ENCODE measurements around the gene CDC25C.
A peak's percentile ranks its signal among the peaks of the same experiment; 100 is the strongest.

CDC25C gene

DNA sequence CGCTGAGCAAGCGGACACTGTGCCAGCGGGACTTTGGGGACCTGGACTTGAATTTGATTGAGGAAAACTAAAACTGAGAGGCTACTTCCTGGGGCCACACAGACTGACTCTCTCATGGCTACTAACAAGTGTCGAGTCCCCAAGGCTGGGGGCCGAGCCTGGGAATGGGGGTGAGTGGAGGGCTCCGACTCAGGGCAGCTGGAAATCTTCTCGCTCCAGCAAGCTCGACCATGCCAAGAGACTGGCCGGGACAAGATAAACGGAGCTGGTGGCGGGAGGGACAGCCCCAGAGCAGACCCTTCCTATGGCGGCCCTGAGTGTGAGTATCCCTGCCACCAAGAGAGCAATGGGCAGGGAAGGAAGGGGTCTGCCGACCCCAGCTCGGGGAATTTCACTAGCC lies 15.3 kb upstream of the CDC25C start:
- TF ChIP-seq, protein P1, sequence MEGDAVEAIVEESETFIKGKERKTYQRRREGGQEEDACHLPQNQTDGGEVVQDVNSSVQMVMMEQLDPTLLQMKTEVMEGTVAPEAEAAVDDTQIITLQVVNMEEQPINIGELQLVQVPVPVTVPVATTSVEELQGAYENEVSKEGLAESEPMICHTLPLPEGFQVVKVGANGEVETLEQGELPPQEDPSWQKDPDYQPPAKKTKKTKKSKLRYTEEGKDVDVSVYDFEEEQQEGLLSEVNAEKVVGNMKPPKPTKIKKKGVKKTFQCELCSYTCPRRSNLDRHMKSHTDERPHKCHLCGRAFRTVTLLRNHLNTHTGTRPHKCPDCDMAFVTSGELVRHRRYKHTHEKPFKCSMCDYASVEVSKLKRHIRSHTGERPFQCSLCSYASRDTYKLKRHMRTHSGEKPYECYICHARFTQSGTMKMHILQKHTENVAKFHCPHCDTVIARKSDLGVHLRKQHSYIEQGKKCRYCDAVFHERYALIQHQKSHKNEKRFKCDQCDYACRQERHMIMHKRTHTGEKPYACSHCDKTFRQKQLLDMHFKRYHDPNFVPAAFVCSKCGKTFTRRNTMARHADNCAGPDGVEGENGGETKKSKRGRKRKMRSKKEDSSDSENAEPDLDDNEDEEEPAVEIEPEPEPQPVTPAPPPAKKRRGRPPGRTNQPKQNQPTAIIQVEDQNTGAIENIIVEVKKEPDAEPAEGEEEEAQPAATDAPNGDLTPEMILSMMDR (conservative IDR thresholded peaks at IDR 0.05) = no peak
- TF ChIP-seq ZFX (IDR thresholded peaks at IDR 0.05) = no peak

GRCh38 chr5:138344887-138345622 lies 13.5 kb upstream of the CDC25C start:
- TF ChIP-seq, protein P1 (conservative IDR thresholded peaks at IDR 0.05) = no peak
- no peak for TF ChIP-seq ZFX (IDR thresholded peaks at IDR 0.05)
- H3K27ac ChIP-seq = no peak overlapping the region

More for the DNA sequence above, 15.3 kb upstream of the CDC25C start:
- no peak overlapping the region for H3K27ac ChIP-seq

- H3K27ac ChIP-seq = no peak overlapping the region; the same call in 1 of the 2 replicates
- TF ChIP-seq, protein P1 (conservative IDR thresholded peaks at IDR 0.05) = no peak
- no peak for TF ChIP-seq ZFX (IDR thresholded peaks at IDR 0.05)
Observed at GRCh38 chr5:138340008-138340407, 8.4 kb upstream of the CDC25C start.

GRCh38 chr5:138339464-138339863 lies 7.9 kb upstream of the CDC25C start:
- no peak for TF ChIP-seq ZFX (IDR thresholded peaks at IDR 0.05)
- TF ChIP-seq, protein P1 (conservative IDR thresholded peaks at IDR 0.05) = no peak
- H3K27ac ChIP-seq = peak overlapping the region; percentile 95

DNA sequence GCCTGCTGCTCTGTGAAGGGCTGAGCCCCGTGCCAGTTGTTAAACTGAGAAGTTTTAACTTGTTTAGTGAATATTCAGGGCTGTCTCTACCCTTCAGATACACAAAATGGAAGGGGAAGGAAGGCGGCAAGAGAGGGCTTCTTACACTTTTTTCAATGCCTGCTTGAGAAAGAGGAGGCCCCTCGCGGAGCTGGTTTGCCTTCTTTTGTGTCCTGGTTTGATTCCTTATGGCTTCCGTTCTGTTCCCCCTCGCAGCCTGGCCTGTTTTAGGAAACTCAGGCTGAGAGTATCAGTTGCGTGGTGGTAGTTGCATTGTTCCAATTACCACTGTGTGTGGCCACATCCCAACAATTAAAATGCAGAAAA lies 7.5 kb upstream of the CDC25C start:
- TF ChIP-seq ZFX (IDR thresholded peaks at IDR 0.05) = peak; percentile 26; the same call in 1 of the 2 replicates
- TF ChIP-seq, protein P1 (conservative IDR thresholded peaks at IDR 0.05) = no peak
- H3K27ac ChIP-seq = peak overlapping the region; percentile 95

GRCh38 chr5:138338411-138339090 lies 6.9 kb upstream of the CDC25C start:
- TF ChIP-seq ZFX (IDR thresholded peaks at IDR 0.05) = no peak; the same call in 1 of the 2 replicates
- TF ChIP-seq, protein P1 (conservative IDR thresholded peaks at IDR 0.05) = no peak
- peak overlapping the region; percentile 95 for H3K27ac ChIP-seq
